Measurements from ENCODE around the gene TRIM42.

The TRIM42 gene

GRCh38 chr3:140710711-140711389 lies 33.0 kb downstream of the TRIM42 start:
- no peak for DNase-seq

GRCh38 chr3:140711390-140712035 lies 33.6 kb downstream of the TRIM42 start:
- no peak for DNase-seq

- no peak for DNase-seq
Observed at GRCh38 chr3:140712301-140712700, 34.4 kb downstream of the TRIM42 start.

- no peak for DNase-seq
Observed at GRCh38 chr3:140715035-140715434, 37.2 kb downstream of the TRIM42 start.

- DNase-seq: no peak
Observed at GRCh38 chr3:140717921-140718320, 40.1 kb downstream of the TRIM42 start.

- DNase-seq: no peak
Observed at GRCh38 chr3:140719841-140720614, 42.2 kb downstream of the TRIM42 start.

- no peak for DNase-seq
Observed at GRCh38 chr3:140723576-140723975, 45.7 kb downstream of the TRIM42 start.

GRCh38 chr3:140724856-140725812 lies 47.3 kb downstream of the TRIM42 start:
- DNase-seq: no peak

- no peak for DNase-seq
Observed at GRCh38 chr3:140726066-140726465, 48.2 kb downstream of the TRIM42 start.

GRCh38 chr3:140727886-140728285 lies 50.0 kb downstream of the TRIM42 start:
- DNase-seq: no peak

- no peak for DNase-seq
Observed at GRCh38 chr3:140731440-140732119, 53.7 kb downstream of the TRIM42 start.

GRCh38 chr3:140733623-140734022 lies 55.8 kb downstream of the TRIM42 start:
- DNase-seq: no peak

- no peak for DNase-seq
Observed at GRCh38 chr3:140736863-140737460, 59.1 kb downstream of the TRIM42 start.

- no peak for DNase-seq
Observed at GRCh38 chr3:140742116-140742515, 64.3 kb downstream of the TRIM42 start.

- no peak for DNase-seq
Observed at GRCh38 chr3:140748171-140748570, 70.3 kb downstream of the TRIM42 start.

GRCh38 chr3:140748903-140749302 lies 71.0 kb downstream of the TRIM42 start:
- no peak for DNase-seq
